K562 (cell line): ENCODE data around the gene PLA2G7. TPM values are rescaled to one million over a fixed set of nuclear protein-coding genes. Genes with fewer than 3 reads are reported as not detected.

Source experiments
- ATAC-seq: fragments of 200-7000 bp; cut with Tn5 transposase; 3 replicates; pipeline ENCODE4 v1.9.1; 2020; ENCODE audit warnings: moderate library complexity
- BruUV-seq: library from RNA; stranded (reverse); fragments of 400-500 nt; replicated peaks from 2 replicates; lab custom pipeline; 2021; lab: Mats Ljungman, UMichigan
- CTCF ChIA-PET: fragments of 300-600 bp; formaldehyde crosslinking; extraction: SDS; loops from one replicate; lab custom pipeline; 2021; ENCODE audit warnings: low intra/inter-chr PET ratio; lab: Yijun Ruan, JAX
- POLR2A ChIA-PET: fragments of 300-600, 350-650 bp; sonication (Branson Sonifier 250); formaldehyde crosslinking; extraction: SDS; loops from one replicate; lab custom pipeline; 2021; ENCODE audit warnings: antibody characterized with exemption, inconsistent platforms; lab: Yijun Ruan, JAX
- DNase-seq, 4 experiments: peaks; one replicate each; pipeline versions ENCODE4 v3.0.0 to v3.0.0-alpha.2; 2011 to 2018; ENCODE audit warnings: low spot score in 3 of 4, mixed read lengths in 3 of 4; ENCODE audit errors: extremely low read depth in 1 of 4
- FAIRE-seq: peaks from 2 replicates; lab custom pipeline; 2011; peaks lifted over from hg19 to GRCh38; lab: Jason Lieb, UNC
- H2AFZ ChIP-seq: 2 replicates; pipeline ENCODE4 v1.6.0; 2011; ENCODE audit warnings: low read depth, low read length, control low read depth, inconsistent platforms
- H3K27ac ChIP-seq: fragments of 200-600 bp; 3 replicates; pipeline ENCODE4 v1.8.0; 2011; ENCODE audit warnings: low read depth, mild to moderate bottlenecking, control low read depth, inconsistent platforms, low read length, moderate library complexity, mixed read lengths; ENCODE audit errors: extremely low read depth
- H3K27me3 ChIP-seq, 2 experiments: fragments of 300-600 bp in 1 of 2; 2 replicates in 1 of 2; 3 replicates in 1 of 2; pipeline versions ENCODE4 v1.6.0 to v1.8.0; 2011; ENCODE audit warnings: inconsistent platforms in 2 of 2, low read length in 2 of 2, mild to moderate bottlenecking in 1 of 2, mixed read lengths in 1 of 2, moderate library complexity in 1 of 2; ENCODE audit not compliant: control insufficient read depth in 2 of 2, insufficient read depth in 2 of 2
- H3K36me3 ChIP-seq: fragments of 300-600 bp; 3 replicates; pipeline ENCODE4 v1.8.0; 2011; ENCODE audit warnings: mild to moderate bottlenecking, low read length, inconsistent platforms; ENCODE audit not compliant: control insufficient read depth, insufficient read depth
- H3K4me1 ChIP-seq, 2 experiments: fragments of 200-600 bp in 1 of 2; replicated peaks in 1 of 2; 2 replicates in 1 of 2; 3 replicates in 1 of 2; pipeline versions ENCODE4 v1.5.1 to v1.8.0; 2011; ENCODE audit warnings: inconsistent platforms in 2 of 2, low read length in 2 of 2, mild to moderate bottlenecking in 1 of 2, mixed read lengths in 1 of 2, moderate library complexity in 1 of 2; ENCODE audit not compliant: control insufficient read depth in 2 of 2, insufficient read depth in 2 of 2
- H3K4me2 ChIP-seq: 2 replicates; pipeline ENCODE4 v1.6.1; 2011; ENCODE audit warnings: low read length, control low read depth, inconsistent platforms, mixed read lengths; ENCODE audit not compliant: insufficient read depth
- H3K4me3 ChIP-seq: fragments of 200-600 bp; sonication (generic), shearing (Covaris generic); 2 replicates; pipeline ENCODE4 v1.5.1; 2016; ENCODE audit warnings: control low read depth, inconsistent platforms
- H3K79me2 ChIP-seq: fragments of 200-600 bp; 3 replicates; pipeline ENCODE4 v1.8.0; 2011; ENCODE audit warnings: low read length, inconsistent platforms; ENCODE audit not compliant: control insufficient read depth, insufficient read depth
- H3K9ac ChIP-seq, 2 experiments: 2 replicates each; pipeline versions ENCODE4 v1.6.0 to v1.6.1; 2011; ENCODE audit warnings: low read depth in 2 of 2, low read length in 2 of 2, control low read depth in 1 of 2, inconsistent platforms in 1 of 2, mild to moderate bottlenecking in 1 of 2, mixed read lengths in 1 of 2; ENCODE audit not compliant: insufficient read depth in 1 of 2
- H3K9me1 ChIP-seq: one replicate; pipeline ENCODE4 v1.6.0; 2011; ENCODE audit warnings: inconsistent platforms, mild to moderate bottlenecking, low read length, moderate library complexity; ENCODE audit not compliant: control insufficient read depth, insufficient read depth
- H3K9me3 ChIP-seq: replicated peaks from 2 replicates; pipeline ENCODE4 v1.5.1; 2011; ENCODE audit warnings: low read depth, low read length, inconsistent platforms; ENCODE audit not compliant: control insufficient read depth, insufficient read depth
- H4K20me1 ChIP-seq: replicated peaks from 2 replicates; pipeline ENCODE4 v1.6.1; 2011; ENCODE audit warnings: low read length, inconsistent platforms, mixed read lengths; ENCODE audit not compliant: control insufficient read depth, insufficient read depth
- ARHGAP35 ChIP-seq: fragments of 450-650 bp; IDR thresholded peaks from 2 replicates; pipeline ENCODE4 v1.6.1; 2018; ENCODE audit not compliant: partially characterized antibody
- ARID2 ChIP-seq: fragments of 450-650 bp; IDR thresholded peaks from 2 replicates; pipeline ENCODE4 v1.6.1; 2017; ENCODE audit warnings: antibody characterized with exemption, mild to moderate bottlenecking
- C11orf30 ChIP-seq: fragments of 450-650 bp; IDR thresholded peaks from 2 replicates; pipeline ENCODE4 v1.6.1; 2016; ENCODE audit warnings: low read depth, mild to moderate bottlenecking
- E2F6 ChIP-seq, 2 experiments: IDR thresholded peaks; 2 replicates each; pipeline ENCODE4 v1.6.1; 2011; ENCODE audit warnings: borderline replicate concordance in 1 of 2, control low read depth in 1 of 2, low read depth in 1 of 2, low read length in 1 of 2, mild to moderate bottlenecking in 1 of 2, mixed read lengths in 1 of 2, moderate library complexity in 1 of 2; ENCODE audit not compliant: insufficient read depth in 1 of 2, insufficient read length in 1 of 2, poor library complexity in 1 of 2, severe bottlenecking in 1 of 2; ENCODE audit errors: extremely low read depth in 1 of 2
- EP400 ChIP-seq: fragments of 450-650 bp; IDR thresholded peaks from 2 replicates; pipeline ENCODE4 v1.6.1; 2017; ENCODE audit warnings: antibody characterized with exemption, mild to moderate bottlenecking, moderate library complexity
- GABPB1 ChIP-seq: sonication (generic); formaldehyde crosslinking; IDR thresholded peaks from 2 replicates; pipeline ENCODE4 v1.8.0; 2022; ENCODE audit warnings: mild to moderate bottlenecking, missing genetic modification reagents
- LARP7 ChIP-seq: fragments of 450-650 bp; IDR thresholded peaks from 2 replicates; pipeline ENCODE4 v1.6.1; 2016
- MAFF ChIP-seq: IDR thresholded peaks from 2 replicates; pipeline ENCODE4 v1.6.1; 2012; ENCODE audit warnings: low read length, improper control_type of control experiment
- MAFG ChIP-seq: fragments of 450-650 bp; conservative IDR thresholded peaks from 2 replicates; pipeline ENCODE4 v1.6.1; 2016; ENCODE audit warnings: missing genetic modification characterization, missing compliant biosample characterization
- MAFK ChIP-seq: IDR thresholded peaks from 2 replicates; pipeline ENCODE4 v1.6.1; 2011; ENCODE audit warnings: low read length, improper control_type of control experiment
- MED1 ChIP-seq: sonication (generic); formaldehyde crosslinking; IDR thresholded peaks from 2 replicates; pipeline ENCODE4 v1.8.1; 2023; ENCODE audit warnings: missing genetic modification reagents, borderline replicate concordance
- NFE2 ChIP-seq: IDR thresholded peaks from 2 replicates; pipeline ENCODE4 v1.6.1; 2014; ENCODE audit warnings: antibody characterized with exemption, low read depth
- NONO ChIP-seq, 2 experiments: fragments of 200-400 bp in 1 of 2; fragments of 450-650 bp in 1 of 2; formaldehyde crosslinking in 1 of 2; IDR thresholded peaks; 2 replicates each; pipeline ENCODE4 v1.6.1; 2017; ENCODE audit warnings: low read depth in 2 of 2, mild to moderate bottlenecking in 2 of 2, moderate library complexity in 2 of 2, low read length in 1 of 2
- POLR2AphosphoS2 ChIP-seq: IDR thresholded peaks from 2 replicates; pipeline ENCODE4 v1.6.1; 2012; ENCODE audit warnings: low read length, improper control_type of control experiment
- TFAP4 ChIP-seq: sonication (generic); formaldehyde crosslinking; IDR thresholded peaks from 2 replicates; pipeline ENCODE4 v1.8.0; 2022; ENCODE audit warnings: missing genetic modification reagents, mild to moderate bottlenecking, moderate library complexity, borderline replicate concordance
- XRCC4 ChIP-seq: IDR thresholded peaks from one replicate; pipeline ENCODE4 v1.6.1; 2011; ENCODE audit not compliant: insufficient read depth, insufficient read length; ENCODE audit errors: extremely low read depth
- ZBTB5 ChIP-seq: fragments of 450-650 bp; IDR thresholded peaks from 2 replicates; pipeline ENCODE4 v1.6.1; 2017; ENCODE audit warnings: antibody characterized with exemption
- ZBTB9 ChIP-seq: fragments of 450-650 bp; formaldehyde crosslinking; IDR thresholded peaks from 2 replicates; pipeline ENCODE4 v1.4.0; 2020; ENCODE audit warnings: mild to moderate bottlenecking, moderate library complexity
- WGBS: fragments of 100-300 bp; shearing (Covaris generic); methylation state at CpG from one replicate; pipeline ENCODE4 v1.1.6; 2016; ENCODE audit warnings: low coverage, mixed read lengths; ENCODE audit not compliant: insufficient coverage; ENCODE audit errors: missing lambda C conversion rate; 5-methylcytosine and 5-hydroxymethylcytosine counted together
- in situ Hi-C: fragments of 300-500 bp; cut with MboI; formaldehyde crosslinking; loops from 4 replicates; pipeline ENCODE4 v1.15.0; 2018; ENCODE audit warnings: inconsistent platforms, mixed read lengths
- intact Hi-C: fragments of 100-400 bp; cut with micrococcal nuclease; formaldehyde crosslinking; loops from 2 replicates; pipeline ENCODE4 v1.14.2; 2022
- polyA plus RNA-seq, 8 experiments: library from polyadenylated mRNA; depleted of rRNA in 4 of 8; stranded (reverse) in 5 of 8; unstranded in 3 of 8; fragments of >200 nt; fragmentation: Nextera tagmentation in 2 of 8; fragmentation: Illumina TruSeq in 1 of 8; extraction: Ambion mirVana in 2 of 8; extraction: Trizol in 1 of 8; gene quantifications; 2 replicates each; pipeline versions ENCODE4 v1.2.1 to v1.2.3, GENCODE V29; 2011 to 2014; ENCODE audit warnings: inconsistent platforms in 1 of 8, missing spikeins in 1 of 8
- total RNA-seq, 7 experiments: library from RNA; depleted of rRNA in 6 of 7; stranded (reverse); fragments of >200 nt in 6 of 7; fragmentation: Illumina TruSeq in 2 of 7; extraction: Trizol in 2 of 7; gene quantifications; 2 replicates each; pipeline versions ENCODE4 v1.2.1 to v1.2.3, GENCODE V29; 2011 to 2021; ENCODE audit warnings: low replicate concordance in 1 of 7

PLA2G7 gene
- total and polyA plus RNA-seq, 9 of the 15 experiments (the other 6 are each of a cell fraction or from before 2014, with no cell fraction given) = not detected

- intact Hi-C loops = no loop called here
- CTCF ChIA-PET = no interaction called here
- TF ChIP-seq POLR2AphosphoS2 (no peak), C11orf30 (peak; percentile 50; the same call in 1 of the 2 replicates), NFE2 (no peak), MAFG (tag) (peak; percentile 49), ARHGAP35 (no peak), NONO (IDR thresholded peaks at IDR 0.05; ENCODE audit: low read depth in 2 of 2, low read length in 1 of 2) (no peak), TFAP4 (no peak), E2F6 (IDR thresholded peaks at IDR 0.05; ENCODE audit: borderline replicate concordance in 1 of 2, extremely low read depth in 1 of 2, insufficient read depth in 1 of 2, insufficient read length in 1 of 2, low read depth in 1 of 2, low read length in 1 of 2, poor library complexity in 1 of 2, severe bottlenecking in 1 of 2) (no peak), ZBTB5 (no peak), MED1 (CRISPR knock-in tag) (no peak), MAFK (peak; percentile 61), ZBTB9 (CRISPR knock-in tag) (no peak), LARP7 (no peak), EP400 (no peak), MAFF (peak; percentile 67), GABPB1 (no peak), XRCC4 (no peak), ARID2 (no peak)
Observed at GRCh38 chr6:46758960-46759753, 24.0 kb upstream of the PLA2G7 start.

More at GRCh38 chr6:46758960-46759753, 24.0 kb upstream of the PLA2G7 start:
- ATAC-seq (no peak), DNase-seq (no peak), FAIRE-seq (no peak)
- no peaks in the 10 kb centered on the region for H3K4me1 ChIP-seq
- no peaks in the 10 kb centered on the region for H3K9me3 ChIP-seq
- BruUV-seq = no TSS peak
- in situ Hi-C loops = no loop called here
- H3K9me1 ChIP-seq = no peaks in the 10 kb centered on the region
- POLR2A ChIA-PET = interaction anchor here (0.7 kb wide), 1 partner anchor 205 kb away, joined by 3 read pairs; no protein-coding TSS in a partner anchor
- H3K27me3 ChIP-seq = no peaks in the 10 kb centered on the region
- H3K4me3 ChIP-seq = no peak overlapping the region
- H3K9ac ChIP-seq = no peak overlapping the region
- H4K20me1 ChIP-seq = no peaks in the 10 kb centered on the region
- no peaks in the 10 kb centered on the region for H3K79me2 ChIP-seq
- 2% methylated on average over 4 of the region's 4 CpGs for WGBS
- H2AFZ ChIP-seq = no peak overlapping the region
- H3K4me2 ChIP-seq = no peak overlapping the region
- no peak overlapping the region for H3K27ac ChIP-seq
- no peaks in the 10 kb centered on the region for H3K36me3 ChIP-seq
